Liver (tissue), 9 donors: Measurements from ENCODE around the gene NDUFAF8. TPM values are rescaled to one million over a fixed set of nuclear protein-coding genes. Genes with fewer than 3 reads are reported as not detected.

Experiments
- DNase-seq: peaks from one replicate; pipeline ENCODE4 v3.0.0-alpha.2; 2017; ENCODE audit warnings: low spot score
- H3K27ac ChIP-seq, 2 donors: one replicate each; pipeline ENCODE4 v1.7.0; 2013; ENCODE audit warnings: inconsistent platforms in 2 of 2, low read length in 2 of 2, control low read depth in 1 of 2, low read depth in 1 of 2, mild to moderate bottlenecking in 1 of 2
- H3K27me3 ChIP-seq, 4 donors: one replicate each; pipeline versions ENCODE4 v1.6.1 to v1.7.0; 2013; ENCODE audit warnings: low read length in 3 of 4, inconsistent platforms in 1 of 4, mild to moderate bottlenecking in 1 of 4, moderate library complexity in 1 of 4; ENCODE audit not compliant: control insufficient read depth in 4 of 4, insufficient read depth in 4 of 4
- H3K36me3 ChIP-seq, 4 donors: one replicate each; pipeline versions ENCODE4 v1.6.1 to v1.7.0; 2013; ENCODE audit warnings: low read length in 3 of 4, mild to moderate bottlenecking in 3 of 4, low read depth in 1 of 4, moderate library complexity in 1 of 4; ENCODE audit not compliant: control insufficient read depth in 4 of 4, insufficient read depth in 3 of 4
- H3K4me1 ChIP-seq, 4 donors: one replicate each; pipeline versions ENCODE4 v1.6.1 to v1.7.0; 2013; ENCODE audit warnings: low read length in 3 of 4, mild to moderate bottlenecking in 3 of 4, moderate library complexity in 1 of 4; ENCODE audit not compliant: control insufficient read depth in 4 of 4, insufficient read depth in 4 of 4
- H3K4me3 ChIP-seq, 3 donors: one replicate each; pipeline versions ENCODE4 v1.6.1 to v1.7.0; 2013; ENCODE audit warnings: low read length in 3 of 3, control low read depth in 1 of 3, low read depth in 1 of 3, mild to moderate bottlenecking in 1 of 3
- H3K9ac ChIP-seq, 2 donors: one replicate each; pipeline ENCODE4 v1.7.0; 2013; ENCODE audit warnings: low read length in 2 of 2, mild to moderate bottlenecking in 2 of 2, moderate library complexity in 2 of 2, control low read depth in 1 of 2, low read depth in 1 of 2
- H3K9me3 ChIP-seq, 4 donors: one replicate each; pipeline versions ENCODE4 v1.6.1 to v1.7.0; 2013; ENCODE audit warnings: low read length in 3 of 4; ENCODE audit not compliant: control insufficient read depth in 4 of 4
- EGR1 ChIP-seq, 2 donors: IDR thresholded peaks; 2 replicates each; pipeline ENCODE4 v1.6.1; 2016 to 2018; ENCODE audit warnings: antibody characterized with exemption in 2 of 2, low read depth in 2 of 2
- FOXA1 ChIP-seq: IDR thresholded peaks from 2 replicates; pipeline ENCODE4 v1.6.1; 2016; ENCODE audit warnings: antibody characterized with exemption
- GABPA ChIP-seq, 2 donors: IDR thresholded peaks in 1 of 2; conservative IDR thresholded peaks in 1 of 2; 2 replicates each; pipeline ENCODE4 v1.6.1; 2016; ENCODE audit warnings: antibody characterized with exemption in 2 of 2, mild to moderate bottlenecking in 1 of 2, moderate library complexity in 1 of 2
- HNF4A ChIP-seq, 2 donors: conservative IDR thresholded peaks; 2 replicates each; pipeline ENCODE4 v1.6.1; 2016; ENCODE audit warnings: antibody characterized with exemption in 2 of 2, mild to moderate bottlenecking in 2 of 2
- HNF4G ChIP-seq: IDR thresholded peaks from 2 replicates; pipeline ENCODE4 v1.6.1; 2016; ENCODE audit warnings: antibody characterized with exemption
- JUND ChIP-seq, 2 donors: IDR thresholded peaks; 2 replicates each; pipeline ENCODE4 v1.6.1; 2016; ENCODE audit warnings: antibody characterized with exemption in 2 of 2
- RAD21 ChIP-seq, 2 donors: IDR thresholded peaks; 2 replicates each; pipeline ENCODE4 v1.6.1; 2016; ENCODE audit warnings: antibody characterized with exemption in 2 of 2, mild to moderate bottlenecking in 2 of 2
- SP1 ChIP-seq: IDR thresholded peaks from 2 replicates; pipeline ENCODE4 v1.6.1; 2018; ENCODE audit warnings: antibody characterized with exemption, mild to moderate bottlenecking
- WGBS: extraction: QIAGEN DNeasy Blood & Tissue Kit; methylation state at CpG from one replicate; pipeline ENCODE4 v1.1.7; 2013; 5-methylcytosine and 5-hydroxymethylcytosine counted together
- polyA plus RNA-seq, 2 donors: library from polyadenylated mRNA; stranded (reverse) in 1 of 2; unstranded in 1 of 2; fragments of 200-250 nt in 1 of 2; fragments of >200 nt in 1 of 2; fragmentation: Nextera tagmentation in 1 of 2; extraction: Ambion mirVana in 1 of 2; gene quantifications; one replicate each; pipeline versions ENCODE4 v1.2.1 to v1.2.3, GENCODE V29; 2013 to 2015
- total RNA-seq, 2 donors: library from RNA; depleted of rRNA; stranded (reverse); fragments of >200 nt; gene quantifications; one replicate each; pipeline ENCODE4 v1.2.3, GENCODE V29; 2014
- TF ChIP-seq, protein P1 (sequence below): IDR thresholded peaks from 2 replicates; pipeline ENCODE4 v1.6.1; 2016; ENCODE audit warnings: antibody characterized with exemption
- TF ChIP-seq, protein P2 (sequence below): IDR thresholded peaks from 2 replicates; pipeline ENCODE4 v1.6.1; 2016; ENCODE audit warnings: antibody characterized with exemption
- TF ChIP-seq, protein P3 (sequence below): IDR thresholded peaks from 2 replicates; pipeline ENCODE4 v1.6.1; 2016; ENCODE audit warnings: antibody characterized with exemption, mild to moderate bottlenecking
- TF ChIP-seq, protein P4 (sequence below): fragments of 150-350 bp; IDR thresholded peaks from 2 replicates; pipeline ENCODE4 v1.5.1; 2017; ENCODE audit warnings: improper control_type of control experiment, low read depth, low read length; ENCODE audit not compliant: missing input control
- donor health status: healthy.
- donor health status: healthy.
- donor health status: healthy.
- donor health status: healthy.
- donor health status: healthy.

NDUFAF8 gene
- total and polyA plus RNA-seq, 4 donors = 8.3 to 67.4 (median 15.5) TPM

DNA sequence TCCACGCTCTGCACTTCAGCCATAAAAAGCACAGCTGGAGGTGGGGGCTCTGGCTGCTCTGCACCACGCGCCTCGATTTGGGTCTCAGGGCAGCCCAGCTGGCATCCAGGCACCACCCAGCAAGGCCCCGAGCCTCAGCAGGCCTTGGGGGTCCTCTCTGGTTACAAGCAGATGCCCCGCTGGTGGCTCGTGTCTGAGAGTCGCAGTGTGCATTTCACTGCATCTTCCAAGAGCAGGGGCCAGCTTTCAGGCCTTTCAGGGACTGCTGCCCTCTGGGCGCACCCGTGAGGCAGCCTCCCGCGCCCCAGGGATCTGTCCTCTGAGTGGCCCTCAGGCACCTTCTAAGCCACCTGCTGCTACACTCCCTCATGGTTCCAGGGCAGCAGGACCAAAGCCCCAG is 25.5 kb downstream of the NDUFAF8 start:
- no peaks in the 10 kb centered on the region for H3K4me1 ChIP-seq
- WGBS = 99% methylated on average over 12 of the region's 12 CpGs
- no peak overlapping the region for H3K27ac ChIP-seq
- H3K36me3 ChIP-seq = peaks cover 26 to 79% (median 35%) of the 10 kb centered on the region in 4 donors
- no peak overlapping the region for H3K4me3 ChIP-seq
- H3K27me3 ChIP-seq = no peaks in the 10 kb centered on the region
- no peaks in the 10 kb centered on the region for H3K9me3 ChIP-seq
- no peak overlapping the region for H3K9ac ChIP-seq
- TF ChIP-seq JUND (IDR thresholded peaks at IDR 0.05) (no peak), HNF4G (no peak), SP1 (no peak), FOXA1 (no peak)
- TF ChIP-seq, protein P1, sequence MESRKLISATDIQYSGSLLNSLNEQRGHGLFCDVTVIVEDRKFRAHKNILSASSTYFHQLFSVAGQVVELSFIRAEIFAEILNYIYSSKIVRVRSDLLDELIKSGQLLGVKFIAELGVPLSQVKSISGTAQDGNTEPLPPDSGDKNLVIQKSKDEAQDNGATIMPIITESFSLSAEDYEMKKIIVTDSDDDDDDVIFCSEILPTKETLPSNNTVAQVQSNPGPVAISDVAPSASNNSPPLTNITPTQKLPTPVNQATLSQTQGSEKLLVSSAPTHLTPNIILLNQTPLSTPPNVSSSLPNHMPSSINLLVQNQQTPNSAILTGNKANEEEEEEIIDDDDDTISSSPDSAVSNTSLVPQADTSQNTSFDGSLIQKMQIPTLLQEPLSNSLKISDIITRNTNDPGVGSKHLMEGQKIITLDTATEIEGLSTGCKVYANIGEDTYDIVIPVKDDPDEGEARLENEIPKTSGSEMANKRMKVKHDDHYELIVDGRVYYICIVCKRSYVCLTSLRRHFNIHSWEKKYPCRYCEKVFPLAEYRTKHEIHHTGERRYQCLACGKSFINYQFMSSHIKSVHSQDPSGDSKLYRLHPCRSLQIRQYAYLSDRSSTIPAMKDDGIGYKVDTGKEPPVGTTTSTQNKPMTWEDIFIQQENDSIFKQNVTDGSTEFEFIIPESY = no peak
- TF ChIP-seq, protein P2, sequence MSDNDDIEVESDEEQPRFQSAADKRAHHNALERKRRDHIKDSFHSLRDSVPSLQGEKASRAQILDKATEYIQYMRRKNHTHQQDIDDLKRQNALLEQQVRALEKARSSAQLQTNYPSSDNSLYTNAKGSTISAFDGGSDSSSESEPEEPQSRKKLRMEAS = no peak
- DNase-seq = no peak

DNA sequence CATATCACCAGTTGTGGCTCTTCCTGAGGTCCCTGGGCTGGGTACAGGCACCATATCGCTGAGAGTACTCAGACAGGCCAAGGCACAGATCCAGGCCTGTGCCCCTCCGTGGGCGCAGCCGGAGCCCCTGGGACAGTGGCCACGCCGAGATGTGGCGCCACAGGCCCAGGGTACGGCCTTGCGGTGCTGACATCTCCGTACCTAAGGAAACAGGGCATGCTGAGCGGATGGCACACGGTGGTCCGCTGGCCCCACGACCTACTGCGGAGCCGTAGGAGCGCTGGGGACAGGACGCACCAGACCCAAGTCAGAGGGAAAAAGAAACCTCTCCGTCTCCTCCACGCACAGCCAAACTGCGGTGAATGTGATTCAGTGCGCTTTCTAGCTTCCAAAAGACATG is 26.5 kb downstream of the NDUFAF8 start:
- H3K27me3 ChIP-seq = no peaks in the 10 kb centered on the region
- no peaks in the 10 kb centered on the region for H3K9me3 ChIP-seq
- TF ChIP-seq EGR1 (IDR thresholded peaks at IDR 0.05; ENCODE audit: low read depth in 2 of 2) (no peak), RAD21 (IDR thresholded peaks at IDR 0.05) (no peak), JUND (IDR thresholded peaks at IDR 0.05) (no peak), FOXA1 (no peak), SP1 (no peak), HNF4A (conservative IDR thresholded peaks at IDR 0.05) (no peak), GABPA (IDR thresholded peaks at IDR 0.05 in 1 of 2, conservative IDR thresholded peaks at IDR 0.05 in 1 of 2) (no peak)
- TF ChIP-seq, protein P2 = no peak
- H3K4me1 ChIP-seq = no peaks in the 10 kb centered on the region
- no peak for DNase-seq
- WGBS = 98% methylated on average over 22 of the region's 22 CpGs
- no peak overlapping the region for H3K4me3 ChIP-seq
- H3K9ac ChIP-seq = no peak overlapping the region
- H3K36me3 ChIP-seq = peaks cover 30 to 77% (median 38%) of the 10 kb centered on the region in 4 donors
- H3K27ac ChIP-seq = no peak overlapping the region

DNA sequence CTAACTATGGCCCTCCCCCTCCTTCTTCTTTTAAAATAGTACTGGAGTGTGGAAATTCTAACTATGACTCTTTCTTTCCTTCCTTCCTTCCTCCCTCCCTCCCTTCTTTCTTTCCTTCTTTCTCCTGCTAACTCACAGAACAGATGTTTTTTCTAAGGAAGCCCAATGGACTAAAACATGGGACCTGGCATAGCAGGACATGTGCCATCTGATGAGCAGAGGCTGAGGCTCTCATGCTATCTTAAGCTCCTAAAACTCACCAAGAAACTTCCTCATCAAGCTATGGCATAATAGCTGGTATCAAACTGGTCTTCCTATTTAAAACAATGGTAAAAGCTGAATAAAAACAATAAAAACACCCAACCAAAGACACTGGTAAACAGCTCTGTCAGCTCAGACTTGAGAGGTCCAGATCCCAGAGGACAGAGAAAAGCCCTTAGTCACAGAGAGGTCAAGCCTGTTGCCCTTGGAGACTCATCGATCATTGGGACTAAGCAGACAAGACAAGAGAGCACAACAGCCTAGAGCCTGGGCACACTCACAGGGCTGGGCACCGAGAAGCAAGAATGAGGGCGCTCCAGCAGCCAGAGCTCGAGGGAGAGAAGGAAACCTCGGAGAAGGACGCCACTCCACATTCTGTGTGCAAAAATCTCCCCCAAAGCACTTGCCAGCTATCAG is 28.4 kb downstream of the NDUFAF8 start:
- H3K27ac ChIP-seq = no peak overlapping the region
- H3K4me1 ChIP-seq = no peaks in the 10 kb centered on the region
- H3K36me3 ChIP-seq = peaks cover 38 to 72% (median 42%) of the 10 kb centered on the region in 4 donors
- H3K9me3 ChIP-seq = no peaks in the 10 kb centered on the region
- no peak overlapping the region for H3K4me3 ChIP-seq
- DNase-seq = no peak
- no peak overlapping the region for H3K9ac ChIP-seq
- TF ChIP-seq, protein P3, sequence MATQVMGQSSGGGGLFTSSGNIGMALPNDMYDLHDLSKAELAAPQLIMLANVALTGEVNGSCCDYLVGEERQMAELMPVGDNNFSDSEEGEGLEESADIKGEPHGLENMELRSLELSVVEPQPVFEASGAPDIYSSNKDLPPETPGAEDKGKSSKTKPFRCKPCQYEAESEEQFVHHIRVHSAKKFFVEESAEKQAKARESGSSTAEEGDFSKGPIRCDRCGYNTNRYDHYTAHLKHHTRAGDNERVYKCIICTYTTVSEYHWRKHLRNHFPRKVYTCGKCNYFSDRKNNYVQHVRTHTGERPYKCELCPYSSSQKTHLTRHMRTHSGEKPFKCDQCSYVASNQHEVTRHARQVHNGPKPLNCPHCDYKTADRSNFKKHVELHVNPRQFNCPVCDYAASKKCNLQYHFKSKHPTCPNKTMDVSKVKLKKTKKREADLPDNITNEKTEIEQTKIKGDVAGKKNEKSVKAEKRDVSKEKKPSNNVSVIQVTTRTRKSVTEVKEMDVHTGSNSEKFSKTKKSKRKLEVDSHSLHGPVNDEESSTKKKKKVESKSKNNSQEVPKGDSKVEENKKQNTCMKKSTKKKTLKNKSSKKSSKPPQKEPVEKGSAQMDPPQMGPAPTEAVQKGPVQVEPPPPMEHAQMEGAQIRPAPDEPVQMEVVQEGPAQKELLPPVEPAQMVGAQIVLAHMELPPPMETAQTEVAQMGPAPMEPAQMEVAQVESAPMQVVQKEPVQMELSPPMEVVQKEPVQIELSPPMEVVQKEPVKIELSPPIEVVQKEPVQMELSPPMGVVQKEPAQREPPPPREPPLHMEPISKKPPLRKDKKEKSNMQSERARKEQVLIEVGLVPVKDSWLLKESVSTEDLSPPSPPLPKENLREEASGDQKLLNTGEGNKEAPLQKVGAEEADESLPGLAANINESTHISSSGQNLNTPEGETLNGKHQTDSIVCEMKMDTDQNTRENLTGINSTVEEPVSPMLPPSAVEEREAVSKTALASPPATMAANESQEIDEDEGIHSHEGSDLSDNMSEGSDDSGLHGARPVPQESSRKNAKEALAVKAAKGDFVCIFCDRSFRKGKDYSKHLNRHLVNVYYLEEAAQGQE = no peak
- TF ChIP-seq, protein P4, sequence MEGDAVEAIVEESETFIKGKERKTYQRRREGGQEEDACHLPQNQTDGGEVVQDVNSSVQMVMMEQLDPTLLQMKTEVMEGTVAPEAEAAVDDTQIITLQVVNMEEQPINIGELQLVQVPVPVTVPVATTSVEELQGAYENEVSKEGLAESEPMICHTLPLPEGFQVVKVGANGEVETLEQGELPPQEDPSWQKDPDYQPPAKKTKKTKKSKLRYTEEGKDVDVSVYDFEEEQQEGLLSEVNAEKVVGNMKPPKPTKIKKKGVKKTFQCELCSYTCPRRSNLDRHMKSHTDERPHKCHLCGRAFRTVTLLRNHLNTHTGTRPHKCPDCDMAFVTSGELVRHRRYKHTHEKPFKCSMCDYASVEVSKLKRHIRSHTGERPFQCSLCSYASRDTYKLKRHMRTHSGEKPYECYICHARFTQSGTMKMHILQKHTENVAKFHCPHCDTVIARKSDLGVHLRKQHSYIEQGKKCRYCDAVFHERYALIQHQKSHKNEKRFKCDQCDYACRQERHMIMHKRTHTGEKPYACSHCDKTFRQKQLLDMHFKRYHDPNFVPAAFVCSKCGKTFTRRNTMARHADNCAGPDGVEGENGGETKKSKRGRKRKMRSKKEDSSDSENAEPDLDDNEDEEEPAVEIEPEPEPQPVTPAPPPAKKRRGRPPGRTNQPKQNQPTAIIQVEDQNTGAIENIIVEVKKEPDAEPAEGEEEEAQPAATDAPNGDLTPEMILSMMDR = no peak
- no peak for TF ChIP-seq JUND (IDR thresholded peaks at IDR 0.05)
- H3K27me3 ChIP-seq = no peaks in the 10 kb centered on the region
- 94% methylated on average over 6 of the region's 6 CpGs for WGBS
